ENCODE measurements around the gene MRTFB.

GRCh38 chr16:14186007-14186794 is 115.1 kb downstream of the MRTFB start:
- TF ChIP-seq POLR2A (IDR thresholded peaks at IDR 0.05) (no peak), CTCF (IDR thresholded peaks at IDR 0.05) (peak in 1 of 2 donors; percentile 50), POLR2AphosphoS5 (IDR thresholded peaks at IDR 0.05) (peak in 1 of 3 donors; percentile 46), EP300 (IDR thresholded peaks at IDR 0.05) (no peak)

Measured in suprapubic skin (tissue), 4 donors.